Natural killer cell treated with Interleukin-12 subunit alpha and Interleukin-12 subunit beta and Interleukin-15 and Interleukin-18, amount 100 ng/mL, for 72 hours (primary cell): ENCODE data around the gene METTL16. TPM values are rescaled to one million over a fixed set of nuclear protein-coding genes. Genes with fewer than 3 reads are reported as not detected.

Experiments
- ATAC-seq, 2 donors: fragments of 150-1000 bp; cut with Tn5 transposase in 1 of 2; sonication (Bioruptor Pico), chemical (Tn5 transposase) in 1 of 2; 2 replicates each; pipeline ENCODE4 v1.10.0; 2021
- DNase-seq: peaks from one replicate; pipeline ENCODE4 v3.0.0; 2022; ENCODE audit warnings: low spot score
- H3K27ac Mint-ChIP-seq, 2 donors: 1 replicate in 1 of 2; 2 replicates in 1 of 2; pipeline ENCODE4 v1.8.0; 2022; ENCODE audit warnings: mixed read lengths in 2 of 2, mild to moderate bottlenecking in 1 of 2, moderate library complexity in 1 of 2
- H3K27me3 Mint-ChIP-seq, 2 donors: 1 replicate in 1 of 2; 2 replicates in 1 of 2; pipeline ENCODE4 v1.8.0; 2022; ENCODE audit warnings: mixed read lengths in 2 of 2
- H3K36me3 Mint-ChIP-seq: one replicate; pipeline ENCODE4 v1.8.0; 2022; ENCODE audit warnings: mixed read lengths
- H3K4me1 Mint-ChIP-seq, 2 donors: 1 replicate in 1 of 2; 2 replicates in 1 of 2; pipeline ENCODE4 v1.8.0; 2022; ENCODE audit warnings: low read depth in 2 of 2, mixed read lengths in 2 of 2, mild to moderate bottlenecking in 1 of 2
- H3K4me3 Mint-ChIP-seq: one replicate; pipeline ENCODE4 v1.8.0; 2022; ENCODE audit warnings: mixed read lengths
- H3K9me3 Mint-ChIP-seq: 2 replicates; pipeline ENCODE4 v1.8.0; 2022; ENCODE audit warnings: mixed read lengths
- total RNA-seq, 2 donors: library from RNA; stranded (reverse); gene quantifications; one replicate each; pipeline ENCODE4 v1.2.3, GENCODE V29; 2022

The METTL16 gene
- total RNA-seq, 2 donors from 2014 or later = 29.7 to 53.8 TPM

DNA sequence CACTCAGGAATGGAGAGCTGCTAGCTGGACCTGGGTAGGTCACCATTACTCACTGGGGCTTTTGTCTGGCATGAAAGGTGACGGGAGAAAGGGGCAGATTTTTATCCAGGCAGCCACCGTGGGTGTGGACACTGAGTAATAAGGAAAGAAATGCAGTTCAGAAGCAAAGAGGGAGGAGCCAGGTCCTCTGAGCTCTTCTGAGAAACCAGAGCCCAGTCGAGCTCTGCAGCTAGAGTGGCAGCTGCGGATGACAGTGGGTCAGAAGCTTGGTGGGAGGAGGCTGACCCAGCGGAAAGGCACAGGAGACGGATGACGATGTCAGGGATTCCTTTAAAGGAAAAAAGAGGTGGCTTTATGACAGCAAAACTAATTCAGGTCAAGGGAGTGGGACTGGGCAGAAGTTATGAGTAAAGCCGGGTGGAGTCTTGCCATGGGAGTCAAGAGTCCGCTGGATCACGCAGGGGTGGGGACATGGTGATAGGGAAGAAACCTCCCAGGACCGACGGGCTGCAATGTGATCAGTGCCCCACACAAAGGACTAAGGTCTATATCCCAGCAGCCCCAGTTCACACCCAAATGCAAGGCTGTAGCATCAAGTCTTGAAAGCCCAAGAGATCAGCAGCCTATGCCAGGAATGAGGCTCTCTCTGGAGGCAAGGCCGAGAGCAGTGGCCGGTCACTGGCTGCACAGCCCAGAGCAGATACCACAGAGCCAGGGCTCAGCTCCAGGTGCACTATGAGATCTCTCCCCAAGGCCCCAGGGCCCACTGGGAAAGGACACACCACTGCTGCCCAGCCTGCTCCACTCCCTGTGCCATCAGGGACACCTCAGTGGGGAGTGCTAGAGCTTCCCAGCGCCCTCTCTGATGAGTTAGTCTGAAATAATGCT lies 104.5 kb downstream of the METTL16 start:
- Mint-ChIP-seq H3K4me1 (peaks cover 17 to 25% of the 10 kb centered on the region in 2 donors), H3K9me3 (no peaks in the 10 kb centered on the region), H3K27me3 (no peaks in the 10 kb centered on the region), H3K4me3 (no peak overlapping the region), H3K27ac (peak overlapping the region in 1 of 2 donors; percentile 68), H3K36me3 (no peaks in the 10 kb centered on the region)
- no peak for DNase-seq
- ATAC-seq = no peak

DNA sequence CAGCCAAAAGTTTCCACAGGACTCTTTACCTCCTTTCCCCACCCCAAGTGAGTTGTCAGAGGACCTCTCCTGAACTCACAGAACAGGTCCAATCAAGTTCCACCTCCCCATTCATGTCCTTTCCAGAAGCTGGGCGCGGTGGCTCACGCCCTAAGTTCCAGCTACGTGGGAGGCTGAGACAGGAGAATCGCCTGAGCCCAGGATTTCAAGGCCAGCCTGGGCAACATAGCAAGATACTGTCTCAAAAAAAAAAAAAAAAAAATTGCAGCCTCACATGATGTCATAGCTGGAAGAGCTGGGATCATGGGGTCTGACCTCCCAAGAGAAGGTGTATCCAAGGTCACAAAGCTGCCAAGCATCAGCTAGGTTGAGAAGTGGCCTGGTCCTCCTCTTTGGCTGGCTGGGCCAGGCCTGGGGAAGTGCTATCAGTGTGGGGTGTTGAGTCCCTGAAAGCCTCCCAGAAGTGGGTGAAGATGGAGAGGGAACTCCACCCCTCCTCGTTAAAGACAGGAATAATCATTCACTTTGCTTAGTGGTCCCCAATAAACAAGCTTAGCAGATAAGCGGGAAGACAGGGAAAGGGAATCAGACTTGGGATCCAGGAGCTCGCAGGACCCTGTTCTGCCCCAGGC lies 105.3 kb downstream of the METTL16 start:
- H3K4me3 Mint-ChIP-seq = no peak overlapping the region
- no peaks in the 10 kb centered on the region for H3K36me3 Mint-ChIP-seq
- no peaks in the 10 kb centered on the region for H3K27me3 Mint-ChIP-seq
- H3K9me3 Mint-ChIP-seq = no peaks in the 10 kb centered on the region
- ATAC-seq (no peak), DNase-seq (no peak)
- H3K27ac Mint-ChIP-seq = peak overlapping the region in 1 of 2 donors; percentile 68
- peaks cover 22 to 31% of the 10 kb centered on the region in 2 donors for H3K4me1 Mint-ChIP-seq

DNA sequence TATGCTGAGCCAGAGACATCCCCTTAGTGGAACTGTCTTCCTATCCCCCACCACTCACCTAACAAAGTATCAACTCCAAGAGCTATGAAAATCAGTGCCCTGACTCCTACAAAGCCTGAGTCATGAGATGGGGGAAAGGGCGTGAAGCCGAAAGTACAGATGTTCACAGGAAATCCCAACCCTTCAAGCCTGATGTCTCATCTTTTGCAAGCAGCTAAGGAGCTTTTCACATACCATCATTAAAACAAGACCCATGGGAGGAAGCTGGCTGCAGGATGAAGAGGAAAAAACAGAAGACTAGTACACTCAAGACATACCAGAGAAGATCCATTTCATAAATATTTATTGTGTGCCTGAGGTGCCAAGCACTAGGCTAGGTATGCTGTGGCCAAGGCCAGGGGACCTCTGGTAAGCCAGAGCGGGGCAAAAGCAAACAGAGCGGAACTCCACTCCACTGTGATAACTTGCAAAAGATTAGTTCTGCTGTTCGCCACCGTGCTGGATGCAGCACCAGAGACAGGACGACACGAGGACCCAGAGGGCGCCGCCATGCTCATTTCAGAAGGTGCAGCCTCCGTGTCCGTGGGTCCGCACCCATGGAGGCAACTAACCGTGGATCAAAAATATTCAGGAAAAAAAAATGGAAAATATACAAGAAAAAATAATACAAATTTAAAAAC lies 106.3 kb downstream of the METTL16 start:
- no peak for DNase-seq
- peak overlapping the region in 1 of 2 donors; percentile 7 for H3K27ac Mint-ChIP-seq
- H3K9me3 Mint-ChIP-seq = no peaks in the 10 kb centered on the region
- peaks cover 22 to 31% of the 10 kb centered on the region in 2 donors for H3K4me1 Mint-ChIP-seq
- no peak for ATAC-seq
- H3K36me3 Mint-ChIP-seq = no peaks in the 10 kb centered on the region
- no peaks in the 10 kb centered on the region for H3K27me3 Mint-ChIP-seq
- H3K4me3 Mint-ChIP-seq = no peak overlapping the region

DNA sequence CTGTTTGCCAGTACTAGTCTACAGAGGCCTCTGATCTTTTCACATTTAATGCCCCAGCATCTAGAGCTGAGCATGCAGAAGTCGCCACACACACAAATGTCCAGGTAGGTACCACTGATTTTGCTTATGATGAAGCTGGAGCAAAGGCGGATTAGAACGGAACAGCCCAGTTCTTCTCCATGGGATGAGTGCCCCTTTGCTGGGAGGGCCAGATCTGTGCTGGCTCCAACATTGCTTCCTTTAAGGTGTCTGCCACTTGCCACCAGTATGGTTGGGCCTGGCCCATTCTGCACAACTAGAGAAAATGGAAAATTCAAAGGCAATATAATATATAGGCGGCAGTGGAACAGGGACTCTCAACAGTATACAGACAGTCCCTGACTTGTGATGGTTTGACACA lies 108.6 kb downstream of the METTL16 start:
- Mint-ChIP-seq H3K27ac (peak overlapping the region in 1 of 2 donors; percentile 97), H3K9me3 (no peaks in the 10 kb centered on the region), H3K36me3 (no peaks in the 10 kb centered on the region), H3K27me3 (no peaks in the 10 kb centered on the region), H3K4me3 (peak overlapping the region; percentile 92), H3K4me1 (peaks cover 31 to 36% of the 10 kb centered on the region in 2 donors)
- no peak for DNase-seq
- no peak for ATAC-seq

DNA sequence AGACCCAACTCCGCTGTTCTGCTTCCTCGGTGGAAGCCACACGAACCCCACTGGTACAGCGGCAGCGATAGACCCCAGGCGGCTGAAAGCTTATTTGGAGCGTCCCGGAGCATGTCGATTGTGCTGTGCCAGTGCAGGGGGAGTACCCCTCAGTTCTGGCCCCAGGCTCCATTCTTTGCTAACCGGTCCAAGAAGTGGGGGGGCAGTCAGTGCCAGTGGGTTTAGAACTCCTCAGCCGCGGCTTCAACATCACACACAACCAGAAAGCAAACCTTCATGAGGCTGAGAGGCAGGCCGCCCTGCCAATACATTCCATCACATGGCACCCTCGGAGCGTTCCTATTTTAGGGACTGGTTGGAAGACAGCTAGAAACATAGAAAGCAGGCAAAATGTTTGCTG lies 109.1 kb downstream of the METTL16 start:
- Mint-ChIP-seq H3K9me3 (no peaks in the 10 kb centered on the region), H3K27ac (peak overlapping the region; percentile 95 to 97), H3K4me1 (peaks cover 31 to 41% of the 10 kb centered on the region in 2 donors), H3K36me3 (no peaks in the 10 kb centered on the region), H3K4me3 (peak overlapping the region; percentile 92), H3K27me3 (no peaks in the 10 kb centered on the region)
- ATAC-seq (no peak), DNase-seq (peak; percentile 63)

DNA sequence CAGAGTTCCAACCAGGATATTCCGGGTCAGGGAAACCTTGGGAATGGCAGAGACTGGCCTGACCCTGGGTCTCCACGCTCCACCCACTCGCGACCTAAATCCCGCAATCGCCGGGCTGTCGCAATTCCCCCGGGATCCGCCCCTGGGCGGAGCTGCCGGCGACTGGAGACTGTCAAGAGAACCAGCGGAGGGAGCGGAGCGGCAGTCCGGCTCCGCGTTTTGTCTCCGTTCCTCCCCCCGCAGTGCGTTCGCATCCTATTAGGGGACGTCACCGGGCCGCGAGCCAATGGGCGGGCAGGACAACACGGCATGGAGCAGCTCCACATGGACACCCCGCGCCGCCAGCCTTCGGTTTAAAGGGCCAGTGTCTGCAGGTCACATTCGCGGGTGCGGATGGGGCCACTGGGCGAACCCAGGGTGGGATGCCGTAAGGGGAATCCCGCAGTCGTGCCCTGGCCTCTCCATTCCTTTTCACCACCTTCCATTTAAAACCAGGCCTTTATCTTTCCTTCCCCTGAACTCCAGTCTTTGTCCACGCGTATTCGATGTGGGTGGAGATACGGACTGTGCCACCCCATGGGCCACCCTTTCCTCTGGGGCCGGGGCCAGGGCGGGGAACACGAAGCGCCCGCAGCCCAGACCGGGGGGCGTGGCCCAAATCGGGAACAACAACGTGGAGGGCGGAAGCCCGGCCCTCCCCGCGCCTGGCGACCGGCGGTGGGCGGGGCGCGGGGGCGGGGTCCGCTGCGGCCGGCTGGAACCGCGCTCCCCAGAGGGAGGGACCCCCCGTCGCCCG lies 110.1 kb downstream of the METTL16 start:
- Mint-ChIP-seq H3K27me3 (no peaks in the 10 kb centered on the region), H3K4me1 (peaks cover 25 to 39% of the 10 kb centered on the region in 2 donors), H3K4me3 (peak overlapping the region; percentile 92), H3K27ac (peak overlapping the region; percentile 95 to 97), H3K9me3 (no peaks in the 10 kb centered on the region), H3K36me3 (no peaks in the 10 kb centered on the region)
- peak; percentile 79 to 83 for ATAC-seq
- DNase-seq = peak; percentile 100

DNA sequence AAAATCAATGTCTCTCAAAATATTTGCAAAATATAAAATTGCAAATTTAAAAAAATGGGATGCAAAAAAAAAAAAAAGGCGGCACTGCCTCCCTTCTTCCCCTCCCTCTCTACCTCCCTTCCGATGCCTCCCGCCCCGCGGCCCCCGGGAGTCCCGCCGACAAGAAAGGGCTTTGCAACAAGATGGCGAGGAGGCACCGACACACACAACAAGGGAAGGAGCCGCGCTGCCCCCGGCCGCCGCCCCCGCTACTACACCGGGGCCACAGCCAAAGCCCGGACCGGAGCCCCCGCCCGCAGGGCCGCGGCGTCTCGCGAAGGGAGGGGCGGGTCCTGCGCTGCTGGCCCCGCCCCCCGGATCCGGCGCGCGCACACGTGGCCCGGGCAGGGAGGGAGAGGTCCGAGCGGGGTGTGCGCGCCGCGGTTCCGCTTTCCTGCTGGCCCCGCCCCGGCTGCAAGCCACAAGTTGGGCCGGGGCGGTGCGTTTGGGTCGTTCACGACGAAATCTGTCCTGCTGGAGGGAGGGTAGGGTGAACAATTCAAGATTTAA lies 110.7 kb downstream of the METTL16 start, which contains the start of gene MNT:
TSS of gene MNT (minus strand) at position 184 of the 549 bp plus-strand sequence. CDS start 348 bp downstream, outside the sequence.
- Mint-ChIP-seq H3K4me1 (peaks cover 27 to 41% of the 10 kb centered on the region in 2 donors), H3K27me3 (no peaks in the 10 kb centered on the region), H3K27ac (peak within 1 kb of the TSS; percentile 95 to 97), H3K4me3 (peak within 1 kb of the TSS; percentile 92), H3K36me3 (no peaks in the 10 kb centered on the region), H3K9me3 (no peaks in the 10 kb centered on the region)
- peak; percentile 98 for DNase-seq
- peak; percentile 75 to 79 for ATAC-seq

DNA sequence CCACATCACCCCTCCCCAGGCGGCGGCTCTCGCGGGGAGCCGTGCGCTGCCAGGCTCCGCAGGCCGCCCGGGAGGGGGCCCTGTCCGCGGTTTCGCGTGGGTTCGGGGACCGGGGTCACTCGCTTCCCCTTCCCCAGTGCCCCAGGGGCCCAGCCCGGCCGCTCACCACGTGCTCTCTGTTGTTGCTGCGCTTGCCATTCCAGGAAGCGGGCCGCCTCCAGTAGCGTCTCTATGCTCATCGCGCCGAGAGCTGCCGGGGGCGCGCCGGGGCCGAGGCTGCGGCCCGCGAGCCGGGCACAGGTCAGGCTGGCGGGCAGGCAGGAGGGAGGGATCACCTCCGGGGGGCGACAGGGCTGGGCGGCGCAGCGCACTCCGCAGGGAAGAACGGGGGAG lies 111.2 kb downstream of the METTL16 start:
- Mint-ChIP-seq H3K27me3 (no peaks in the 10 kb centered on the region), H3K27ac (peak overlapping the region; percentile 95 to 97), H3K36me3 (no peaks in the 10 kb centered on the region), H3K4me1 (peaks cover 26 to 43% of the 10 kb centered on the region in 2 donors), H3K9me3 (no peaks in the 10 kb centered on the region), H3K4me3 (peak overlapping the region; percentile 92)
- DNase-seq (peak; percentile 75), ATAC-seq (peak in 1 of 2 donors; percentile 2)

DNA sequence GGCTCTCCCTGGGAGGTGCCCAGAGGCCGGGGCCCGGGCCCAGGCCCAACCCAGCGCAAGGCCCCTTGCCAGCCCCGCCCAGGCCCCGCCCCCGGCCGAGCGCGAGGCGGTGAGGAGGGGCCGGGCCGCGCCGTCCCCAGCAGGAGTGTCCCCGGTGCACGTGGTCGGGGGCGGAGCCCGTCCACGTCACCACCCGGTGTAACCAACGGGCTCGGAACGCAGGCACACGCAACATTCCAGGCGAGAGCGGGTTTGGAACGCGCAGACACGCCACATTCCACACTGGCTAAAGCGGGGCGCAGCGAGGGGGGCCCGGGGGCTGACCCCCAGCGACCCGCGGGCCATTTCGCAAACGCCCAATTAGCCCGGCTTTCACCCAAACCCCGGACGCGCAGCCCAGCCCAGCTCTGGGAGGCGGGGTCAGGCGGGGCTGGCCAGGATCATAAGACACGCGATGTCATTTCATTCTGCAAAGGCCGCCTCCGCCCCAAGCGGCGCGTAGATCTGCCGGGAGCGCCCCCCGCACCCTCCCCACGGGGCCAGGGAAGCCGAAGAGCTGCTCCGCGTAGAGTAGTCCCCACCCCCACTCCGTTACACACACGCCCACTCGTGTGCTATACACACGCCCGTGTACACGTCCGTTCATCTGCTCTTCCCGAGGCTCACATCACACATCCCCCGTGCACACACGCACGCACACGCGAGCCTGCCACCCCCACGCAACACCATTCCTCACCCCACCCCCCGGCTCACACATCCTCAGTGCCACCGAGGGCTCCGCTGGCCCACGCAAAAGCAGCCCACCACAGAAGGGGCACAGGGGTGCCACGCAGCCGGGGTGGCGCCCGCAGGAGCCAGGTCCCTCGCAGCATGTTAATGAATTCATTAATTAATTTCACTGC lies 111.9 kb downstream of the METTL16 start:
- Mint-ChIP-seq H3K27ac (peak overlapping the region; percentile 95 to 97), H3K27me3 (no peaks in the 10 kb centered on the region), H3K9me3 (no peaks in the 10 kb centered on the region), H3K4me3 (peak overlapping the region; percentile 92), H3K4me1 (peaks cover 20 to 39% of the 10 kb centered on the region in 2 donors), H3K36me3 (no peaks in the 10 kb centered on the region)
- ATAC-seq = peak; percentile 73 to 81
- DNase-seq = peak; percentile 96

DNA sequence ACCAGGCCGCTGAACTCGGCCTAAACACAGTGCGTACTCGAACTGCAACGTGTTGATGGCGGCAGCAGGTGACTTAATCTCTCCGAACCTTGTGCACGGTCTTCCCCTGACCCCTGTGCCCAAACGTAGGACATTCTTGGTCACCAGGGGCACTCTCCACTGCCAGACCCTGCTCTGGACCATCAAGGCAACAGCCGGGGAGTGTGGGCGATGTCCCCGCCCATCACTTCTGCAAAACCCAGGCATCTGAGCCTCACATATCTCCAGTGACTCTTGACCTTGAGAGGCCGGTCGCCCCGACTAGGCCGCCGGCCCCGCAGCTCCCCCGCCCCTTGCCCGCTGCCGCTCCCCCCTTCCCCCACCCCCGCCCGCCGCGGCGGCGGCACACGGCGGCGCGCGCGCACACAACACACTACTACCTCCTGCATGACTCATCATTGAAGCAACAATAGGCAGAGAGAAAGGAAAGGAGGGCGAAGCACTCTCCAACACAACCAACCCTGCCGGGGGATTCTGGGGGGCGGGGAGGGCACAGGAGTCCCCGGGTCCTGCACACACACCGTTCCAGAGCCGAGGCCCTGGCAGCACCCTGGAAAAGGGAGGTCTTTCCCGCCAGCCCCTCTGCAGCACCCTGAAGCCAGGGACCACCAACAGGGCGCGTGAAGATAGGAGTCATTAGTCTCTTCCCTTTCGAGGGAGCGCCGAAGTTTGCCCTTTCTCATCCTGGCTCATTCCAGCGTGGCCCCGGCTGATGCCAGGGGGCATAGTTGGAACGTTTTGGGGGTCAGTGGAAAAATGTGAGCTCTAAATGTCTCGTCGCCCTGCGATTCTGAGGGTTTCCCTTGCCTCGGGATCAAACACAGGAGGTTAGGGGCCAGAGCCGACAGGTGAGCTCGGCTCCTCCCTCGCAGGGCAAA lies 112.8 kb downstream of the METTL16 start:
- H3K27me3 Mint-ChIP-seq = no peaks in the 10 kb centered on the region
- peak overlapping the region; percentile 92 for H3K4me3 Mint-ChIP-seq
- no peak for ATAC-seq
- H3K9me3 Mint-ChIP-seq = no peaks in the 10 kb centered on the region
- no peaks in the 10 kb centered on the region for H3K36me3 Mint-ChIP-seq
- peaks cover 24 to 42% of the 10 kb centered on the region in 2 donors for H3K4me1 Mint-ChIP-seq
- no peak for DNase-seq
- H3K27ac Mint-ChIP-seq = peak overlapping the region; percentile 95 to 97

DNA sequence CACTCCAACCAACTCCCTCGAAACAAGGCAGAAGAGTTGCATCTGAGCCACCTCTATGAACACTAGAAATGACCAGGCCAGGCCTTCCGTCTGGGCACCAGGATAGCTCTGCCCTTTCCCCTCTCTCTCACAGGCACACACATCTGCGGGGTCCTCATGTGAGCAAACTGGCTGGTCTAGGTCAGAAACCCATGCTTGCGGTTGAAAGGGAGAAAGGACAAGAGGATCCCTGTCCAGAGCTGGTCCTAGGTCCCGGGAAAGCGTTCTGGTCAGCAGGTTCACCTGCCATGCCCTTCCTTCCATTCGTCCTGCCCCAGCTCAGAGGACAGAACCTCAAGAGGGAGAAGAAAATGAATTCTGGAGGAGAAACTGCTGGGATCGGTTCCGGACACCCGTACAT lies 113.5 kb downstream of the METTL16 start:
- Mint-ChIP-seq H3K27me3 (no peaks in the 10 kb centered on the region), H3K27ac (peak overlapping the region in 1 of 2 donors; percentile 95), H3K36me3 (no peaks in the 10 kb centered on the region), H3K4me1 (peaks cover 24 to 42% of the 10 kb centered on the region in 2 donors), H3K9me3 (no peaks in the 10 kb centered on the region), H3K4me3 (peak overlapping the region; percentile 47)
- ATAC-seq (no peak), DNase-seq (no peak)
